Tibial nerve (tissue), 4 donors: ENCODE measurements around the gene TNRC6C. TPM values are rescaled to one million over a fixed set of nuclear protein-coding genes. Genes with fewer than 3 reads are reported as not detected.

ENCODE experiments used
- DNase-seq, 2 donors: peaks; one replicate each; pipeline ENCODE4 v3.0.0-alpha.2; 2019; ENCODE audit warnings: low spot score in 2 of 2
- H3K27ac ChIP-seq, 4 donors: fragments of 200-600 bp; sonication (generic) in 3 of 4; one replicate each; pipeline ENCODE4 v1.5.1; 2017 to 2019; ENCODE audit warnings: mild to moderate bottlenecking in 1 of 4
- H3K27me3 ChIP-seq, 2 donors: fragments of 200-600 bp; sonication (generic) in 1 of 2; one replicate each; pipeline versions ENCODE4 v1.5.1 to v1.6.0; 2017 to 2019
- H3K36me3 ChIP-seq, 3 donors: fragments of 200-600 bp; sonication (generic); one replicate each; pipeline ENCODE4 v1.5.1; 2018 to 2019
- H3K4me1 ChIP-seq, 4 donors: fragments of 200-600 bp; sonication (generic) in 3 of 4; one replicate each; pipeline ENCODE4 v1.5.1; 2017 to 2019
- H3K4me3 ChIP-seq, 4 donors: fragments of 200-600 bp; sonication (generic) in 3 of 4; one replicate each; pipeline ENCODE4 v1.5.1; 2017 to 2019; ENCODE audit warnings: mild to moderate bottlenecking in 1 of 4, moderate library complexity in 1 of 4
- H3K9me3 ChIP-seq, 4 donors: fragments of 200-600 bp; sonication (generic) in 3 of 4; one replicate each; pipeline ENCODE4 v1.5.1; 2017 to 2019
- CTCF ChIP-seq, 5 experiments: fragments of 200-600 bp in 3 of 5; fragments of 450-650 bp in 2 of 5; sonication (generic) in 3 of 5; IDR thresholded peaks; one replicate each; pipeline ENCODE4 v1.5.1; 2016 to 2019; ENCODE audit warnings: antibody characterized with exemption in 5 of 5, mild to moderate bottlenecking in 3 of 5, moderate library complexity in 2 of 5
- EP300 ChIP-seq, 2 donors: sonication (generic); formaldehyde crosslinking; IDR thresholded peaks; one replicate each; pipeline ENCODE4 v1.6.1; 2017; ENCODE audit warnings: antibody characterized with exemption in 2 of 2, mild to moderate bottlenecking in 1 of 2
- POLR2A ChIP-seq, 2 donors: fragments of 450-650 bp; IDR thresholded peaks; one replicate each; pipeline ENCODE4 v1.6.1; 2017; ENCODE audit warnings: antibody characterized with exemption in 2 of 2, mild to moderate bottlenecking in 2 of 2, moderate library complexity in 2 of 2
- WGBS, 2 donors: methylation state at CpG; one replicate each; pipeline ENCODE4 v1.1.5; 2018; 5-methylcytosine and 5-hydroxymethylcytosine counted together
- total RNA-seq, 4 donors: library from RNA; depleted of rRNA; stranded (reverse); fragments of >200 nt; gene quantifications; one replicate each; pipeline ENCODE4 v1.1.0, GENCODE V29; 2016

TNRC6C gene
- total RNA-seq, 4 donors from 2014 or later, result 24.0 to 43.5 (median 34.3) TPM

DNA sequence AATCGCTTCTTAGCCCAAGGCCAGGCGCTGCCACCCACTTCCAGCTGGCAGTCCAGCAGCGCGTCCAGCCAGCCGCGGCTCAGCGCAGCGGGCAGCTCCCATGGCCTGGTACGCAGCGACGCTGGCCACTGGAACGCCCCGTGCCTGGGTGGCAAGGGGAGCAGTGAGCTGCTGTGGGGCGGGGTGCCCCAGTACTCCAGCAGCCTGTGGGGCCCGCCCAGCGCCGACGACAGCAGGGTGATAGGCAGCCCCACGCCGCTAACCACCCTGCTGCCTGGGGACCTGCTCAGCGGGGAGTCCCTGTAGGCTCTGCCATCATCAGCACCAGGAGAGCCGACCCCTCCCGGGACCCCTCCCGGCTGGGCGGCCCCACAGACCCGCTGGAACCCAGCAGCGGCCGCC, 146.0 kb downstream of the TNRC6C start:
- Histone ChIP-seq H3K9me3 (no peaks in the 10 kb centered on the region), H3K27me3 (no peaks in the 10 kb centered on the region), H3K4me3 (no peak overlapping the region), H3K27ac (no peak overlapping the region), H3K36me3 (peaks cover 0 to 80% (median 0%) of the 10 kb centered on the region in 3 donors), H3K4me1 (peaks cover 0 to 24% (median 2%) of the 10 kb centered on the region in 4 donors)
- no peak for DNase-seq
- WGBS, 2 donors, result 88 to 93% methylated on average over 10 to 17 of the region's 28 CpGs
- no peak for TF ChIP-seq CTCF (IDR thresholded peaks at IDR 0.05)
- TF ChIP-seq EP300 (IDR thresholded peaks at IDR 0.05), result no peak
- no peak for TF ChIP-seq POLR2A (IDR thresholded peaks at IDR 0.05)

- H3K27ac ChIP-seq, result no peak overlapping the region
- no peaks in the 10 kb centered on the region for H3K9me3 ChIP-seq
- H3K4me3 ChIP-seq, result no peak overlapping the region
- WGBS, 2 donors, result 78 to 80% methylated on average over 16 of the region's 16 CpGs
- TF ChIP-seq CTCF (IDR thresholded peaks at IDR 0.05) (no peak), EP300 (IDR thresholded peaks at IDR 0.05) (no peak), POLR2A (IDR thresholded peaks at IDR 0.05) (no peak)
- H3K27me3 ChIP-seq, result no peaks in the 10 kb centered on the region
- peaks cover 0 to 30% (median 2%) of the 10 kb centered on the region in 4 donors for H3K4me1 ChIP-seq
- peaks cover 0 to 80% (median 0%) of the 10 kb centered on the region in 3 donors for H3K36me3 ChIP-seq
- no peak for DNase-seq
These were observed 146.6 kb downstream of the TNRC6C start for GRCh38 chr17:78105101-78105500.

DNA sequence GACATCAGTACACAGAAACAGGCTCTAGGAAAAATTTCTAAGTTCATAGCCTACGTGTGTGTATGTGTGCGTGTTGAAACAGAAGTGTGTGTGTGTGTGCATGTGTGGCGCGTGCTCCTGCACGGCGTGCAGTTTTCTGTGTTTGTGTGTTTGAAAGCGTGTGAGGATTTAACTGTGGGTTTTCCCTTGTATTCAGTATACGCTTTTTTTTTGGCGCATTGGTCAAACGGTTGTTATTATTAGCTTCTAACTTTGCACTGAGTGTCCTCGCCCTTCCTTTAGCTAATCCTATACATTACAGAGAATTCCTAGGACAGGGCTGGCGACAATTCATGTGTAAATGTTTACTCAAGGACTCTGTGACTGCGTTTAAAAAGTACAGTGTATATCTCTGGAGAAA, 147.0 kb downstream of the TNRC6C start:
- DNase-seq, result no peak
- Histone ChIP-seq H3K36me3 (peaks cover 0 to 80% (median 0%) of the 10 kb centered on the region in 3 donors), H3K27ac (no peak overlapping the region)

DNA sequence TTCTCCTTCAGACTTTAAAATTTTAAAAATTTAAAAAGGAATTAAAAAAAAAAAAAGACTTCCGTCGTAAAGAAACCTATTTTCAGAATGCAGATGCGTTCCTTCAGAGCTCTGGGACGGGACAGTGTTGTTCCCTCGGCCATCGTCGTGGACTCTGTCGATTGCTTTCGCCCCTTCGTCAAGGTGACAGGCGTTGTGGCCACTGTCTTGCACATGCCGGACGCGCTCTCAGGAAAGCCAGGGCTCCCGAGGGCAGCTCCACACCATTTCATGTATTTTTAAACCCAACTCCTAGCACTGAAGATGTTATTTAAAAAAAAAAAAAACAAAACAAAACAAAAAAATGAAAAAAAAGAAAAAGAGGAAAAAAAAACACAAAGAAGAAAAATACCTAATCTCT, 147.7 kb downstream of the TNRC6C start:
- H3K36me3 ChIP-seq, result peaks cover 0 to 80% (median 0%) of the 10 kb centered on the region in 3 donors

More for the DNA sequence above, 147.0 kb downstream of the TNRC6C start:
- Histone ChIP-seq H3K27me3 (no peaks in the 10 kb centered on the region), H3K4me1 (peaks cover 0 to 35% (median 2%) of the 10 kb centered on the region in 4 donors), H3K4me3 (no peak overlapping the region), H3K9me3 (no peaks in the 10 kb centered on the region)
- 64 to 73% methylated on average over 13 of the region's 13 CpGs for WGBS, 2 donors
- TF ChIP-seq POLR2A (IDR thresholded peaks at IDR 0.05) (no peak), CTCF (IDR thresholded peaks at IDR 0.05) (no peak), EP300 (IDR thresholded peaks at IDR 0.05) (no peak)

More for the DNA sequence above, 147.7 kb downstream of the TNRC6C start:
- no peak overlapping the region for H3K4me3 ChIP-seq
- peaks cover 0 to 38% (median 2%) of the 10 kb centered on the region in 4 donors for H3K4me1 ChIP-seq
- no peak overlapping the region for H3K27ac ChIP-seq
- no peak for DNase-seq
- H3K9me3 ChIP-seq, result no peaks in the 10 kb centered on the region
- H3K27me3 ChIP-seq, result no peaks in the 10 kb centered on the region
- 80 to 81% methylated on average over 15 of the region's 15 CpGs for WGBS, 2 donors
- TF ChIP-seq EP300 (IDR thresholded peaks at IDR 0.05), result no peak
- TF ChIP-seq POLR2A (IDR thresholded peaks at IDR 0.05), result no peak
- TF ChIP-seq CTCF (IDR thresholded peaks at IDR 0.05), result no peak
